ENCODE measurements around the gene THY1. TPM values are rescaled to one million over a fixed set of nuclear protein-coding genes. Genes with fewer than 3 reads are reported as not detected.

THY1 gene
- total RNA-seq, 1 experiment from 2014 or later = 1.1 TPM

DNA sequence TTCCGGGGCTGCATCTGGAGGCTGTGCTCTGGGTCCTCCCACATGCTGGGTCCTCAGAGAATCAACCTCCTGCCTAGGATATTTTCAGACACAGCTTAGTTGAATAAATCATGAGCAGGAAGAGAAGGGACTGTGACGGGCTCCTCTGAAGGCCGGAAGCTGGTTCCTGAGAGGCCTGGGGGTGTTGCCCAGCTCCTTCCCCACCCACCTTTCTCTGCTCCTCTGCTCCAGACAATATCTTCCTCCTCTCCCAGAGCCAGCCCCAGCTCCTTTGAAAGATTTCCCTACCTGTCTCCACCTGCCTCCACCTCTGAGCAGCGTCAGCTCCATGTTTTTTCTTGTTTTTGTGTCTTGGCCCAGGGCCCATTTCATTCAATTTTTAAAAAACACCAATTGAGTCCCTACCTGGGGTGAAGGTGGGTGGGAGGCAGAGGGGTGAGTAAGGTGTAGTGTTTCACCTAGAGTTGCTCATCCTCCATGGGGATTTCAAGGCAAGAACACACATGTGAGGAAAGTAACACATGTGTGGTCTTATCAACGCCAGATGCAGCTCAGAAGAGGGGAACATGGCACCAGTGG, 24.8 kb upstream of the THY1 start:
- CTCF ChIA-PET = no interaction called here
- Histone ChIP-seq H3K4me1 (ENCODE audit: control insufficient read depth in 1 of 2, insufficient read depth in 2 of 2, low read length in 2 of 2) (no peaks in the 10 kb centered on the region), H2AFZ (ENCODE audit: low read depth, low read length, poor library complexity, severe bottlenecking) (no peak overlapping the region), H3K9me3 (ENCODE audit: control insufficient read depth in 1 of 2, insufficient read depth in 1 of 2, low read depth in 1 of 2, low read length in 2 of 2) (no peaks in the 10 kb centered on the region), H3K27me3 (ENCODE audit: insufficient read depth, low read length) (no peaks in the 10 kb centered on the region), H3K79me2 (ENCODE audit: insufficient read depth, low read length) (no peaks in the 10 kb centered on the region), H3K36me3 (ENCODE audit: control insufficient read depth in 1 of 2, insufficient read depth in 2 of 2, low read length in 2 of 2) (no peaks in the 10 kb centered on the region), H3K4me2 (ENCODE audit: low read length) (no peak overlapping the region), H4K20me1 (ENCODE audit: insufficient read depth) (no peaks in the 10 kb centered on the region), H3K9me2 (ENCODE audit: insufficient read depth) (no peaks in the 10 kb centered on the region), H3K27ac (ENCODE audit: low read depth, low read length) (no peak overlapping the region), H3K4me3 (replicated peaks in 1 of 2; ENCODE audit: low read depth in 1 of 2, low read length in 2 of 2) (no peak overlapping the region), H3K9ac (ENCODE audit: low read length) (no peak overlapping the region)
- intact Hi-C loops (cut with micrococcal nuclease) = no loop called here
- no peak for TF ChIP-seq YY1 (IDR thresholded peaks at IDR 0.05; ENCODE audit: extremely low read depth, insufficient replicate concordance, low read depth, low read length)
- ATAC-seq (no peak), DNase-seq (ENCODE audit: low read depth, low spot score) (no peak)
- no TSS peak for BruUV-seq (replicated peaks)
- RAD21 ChIA-PET (ENCODE audit: low non-redundant PET in 1 of 2, low total read pairs in 2 of 2, uncharacterized antibody in 2 of 2, unreplicated experiment in 2 of 2) = no interaction called here
- POLR2A ChIA-PET = no interaction called here

DNA sequence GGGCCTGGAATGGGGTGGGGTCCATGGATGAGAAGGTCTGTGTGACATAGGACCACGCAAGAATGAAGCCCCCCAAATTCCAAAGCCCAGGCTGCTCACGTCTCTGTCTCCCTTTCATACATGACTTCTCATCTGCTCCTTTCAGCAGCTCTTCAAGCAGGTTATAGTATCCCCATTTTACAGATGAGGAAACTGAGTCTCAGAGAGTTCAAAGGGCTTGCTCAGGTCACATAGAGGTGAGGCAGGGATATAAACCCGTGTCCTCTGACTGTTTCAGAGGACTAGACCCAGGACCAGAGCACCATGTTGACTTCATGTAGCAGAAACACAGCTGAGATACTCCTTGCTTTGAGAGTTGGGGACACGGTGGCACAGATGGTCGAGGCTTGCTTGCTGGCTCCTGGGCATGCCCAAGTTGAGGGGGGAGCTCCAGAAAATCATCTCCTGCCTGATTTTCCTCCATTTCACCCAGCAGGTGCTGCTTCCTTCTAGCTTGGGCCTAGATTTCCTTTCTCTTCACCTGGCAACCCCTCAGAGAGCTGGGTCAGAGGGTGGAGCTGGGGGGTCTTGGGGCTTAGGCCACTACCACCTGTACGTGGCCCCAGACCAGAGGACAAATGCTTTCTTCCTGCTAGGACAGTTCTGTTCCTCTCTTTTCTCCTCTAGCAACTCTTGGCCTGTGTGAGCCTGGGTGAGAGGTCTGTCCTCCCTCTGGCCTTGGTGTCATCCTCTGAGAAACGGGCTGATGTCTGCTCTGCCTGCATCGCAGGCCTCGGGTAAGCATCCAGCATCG, 24.1 kb upstream of the THY1 start:
- Histone ChIP-seq H3K27me3 (ENCODE audit: insufficient read depth, low read length) (no peaks in the 10 kb centered on the region), H3K9ac (ENCODE audit: low read length) (no peak overlapping the region), H3K9me3 (ENCODE audit: control insufficient read depth in 1 of 2, insufficient read depth in 1 of 2, low read depth in 1 of 2, low read length in 2 of 2) (no peaks in the 10 kb centered on the region), H3K79me2 (ENCODE audit: insufficient read depth, low read length) (no peaks in the 10 kb centered on the region), H3K9me2 (ENCODE audit: insufficient read depth) (no peaks in the 10 kb centered on the region), H3K27ac (ENCODE audit: low read depth, low read length) (no peak overlapping the region), H3K4me3 (replicated peaks in 1 of 2; ENCODE audit: low read depth in 1 of 2, low read length in 2 of 2) (no peak overlapping the region), H3K4me2 (ENCODE audit: low read length) (no peak overlapping the region), H2AFZ (ENCODE audit: low read depth, low read length, poor library complexity, severe bottlenecking) (no peak overlapping the region), H4K20me1 (ENCODE audit: insufficient read depth) (no peaks in the 10 kb centered on the region), H3K4me1 (ENCODE audit: control insufficient read depth in 1 of 2, insufficient read depth in 2 of 2, low read length in 2 of 2) (no peaks in the 10 kb centered on the region), H3K36me3 (ENCODE audit: control insufficient read depth in 1 of 2, insufficient read depth in 2 of 2, low read length in 2 of 2) (no peaks in the 10 kb centered on the region)
- ChIA-PET POLR2A (no interaction called here), CTCF (no interaction called here), RAD21 (ENCODE audit: low non-redundant PET in 1 of 2, low total read pairs in 2 of 2, uncharacterized antibody in 2 of 2, unreplicated experiment in 2 of 2) (no interaction called here)
- TF ChIP-seq EZH2phosphoT487 (IDR thresholded peaks at IDR 0.05; ENCODE audit: borderline replicate concordance) (no peak), CBX3 (IDR thresholded peaks at IDR 0.05; ENCODE audit: low read depth) (no peak), ELF1 (IDR thresholded peaks at IDR 0.05; ENCODE audit: borderline replicate concordance, low read depth) (no peak), CEBPB (IDR thresholded peaks at IDR 0.05; ENCODE audit: low read depth) (no peak), ZFX (IDR thresholded peaks at IDR 0.05) (no peak), EGR1 (IDR thresholded peaks at IDR 0.05; ENCODE audit: low read depth) (no peak), EZH2 (IDR thresholded peaks at IDR 0.05) (no peak), SIN3A (IDR thresholded peaks at IDR 0.05; ENCODE audit: low read depth) (no peak), YY1 (IDR thresholded peaks at IDR 0.05; ENCODE audit: extremely low read depth, insufficient replicate concordance, low read depth, low read length) (no peak), FOSL1 (IDR thresholded peaks at IDR 0.05; ENCODE audit: low read depth) (no peak), ZNF274 (IDR thresholded peaks at IDR 0.05; ENCODE audit: low read depth, low read length) (no peak), TCF7L2 (IDR thresholded peaks at IDR 0.05; ENCODE audit: borderline replicate concordance, extremely low read depth, insufficient read depth, insufficient read length) (no peak), POLR2AphosphoS5 (IDR thresholded peaks at IDR 0.05; ENCODE audit: low read depth, low read length) (no peak)
- TF ChIP-seq, protein P1, sequence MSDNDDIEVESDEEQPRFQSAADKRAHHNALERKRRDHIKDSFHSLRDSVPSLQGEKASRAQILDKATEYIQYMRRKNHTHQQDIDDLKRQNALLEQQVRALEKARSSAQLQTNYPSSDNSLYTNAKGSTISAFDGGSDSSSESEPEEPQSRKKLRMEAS (IDR thresholded peaks at IDR 0.05) = no peak
- TF ChIP-seq, protein P2, sequence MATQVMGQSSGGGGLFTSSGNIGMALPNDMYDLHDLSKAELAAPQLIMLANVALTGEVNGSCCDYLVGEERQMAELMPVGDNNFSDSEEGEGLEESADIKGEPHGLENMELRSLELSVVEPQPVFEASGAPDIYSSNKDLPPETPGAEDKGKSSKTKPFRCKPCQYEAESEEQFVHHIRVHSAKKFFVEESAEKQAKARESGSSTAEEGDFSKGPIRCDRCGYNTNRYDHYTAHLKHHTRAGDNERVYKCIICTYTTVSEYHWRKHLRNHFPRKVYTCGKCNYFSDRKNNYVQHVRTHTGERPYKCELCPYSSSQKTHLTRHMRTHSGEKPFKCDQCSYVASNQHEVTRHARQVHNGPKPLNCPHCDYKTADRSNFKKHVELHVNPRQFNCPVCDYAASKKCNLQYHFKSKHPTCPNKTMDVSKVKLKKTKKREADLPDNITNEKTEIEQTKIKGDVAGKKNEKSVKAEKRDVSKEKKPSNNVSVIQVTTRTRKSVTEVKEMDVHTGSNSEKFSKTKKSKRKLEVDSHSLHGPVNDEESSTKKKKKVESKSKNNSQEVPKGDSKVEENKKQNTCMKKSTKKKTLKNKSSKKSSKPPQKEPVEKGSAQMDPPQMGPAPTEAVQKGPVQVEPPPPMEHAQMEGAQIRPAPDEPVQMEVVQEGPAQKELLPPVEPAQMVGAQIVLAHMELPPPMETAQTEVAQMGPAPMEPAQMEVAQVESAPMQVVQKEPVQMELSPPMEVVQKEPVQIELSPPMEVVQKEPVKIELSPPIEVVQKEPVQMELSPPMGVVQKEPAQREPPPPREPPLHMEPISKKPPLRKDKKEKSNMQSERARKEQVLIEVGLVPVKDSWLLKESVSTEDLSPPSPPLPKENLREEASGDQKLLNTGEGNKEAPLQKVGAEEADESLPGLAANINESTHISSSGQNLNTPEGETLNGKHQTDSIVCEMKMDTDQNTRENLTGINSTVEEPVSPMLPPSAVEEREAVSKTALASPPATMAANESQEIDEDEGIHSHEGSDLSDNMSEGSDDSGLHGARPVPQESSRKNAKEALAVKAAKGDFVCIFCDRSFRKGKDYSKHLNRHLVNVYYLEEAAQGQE (IDR thresholded peaks at IDR 0.05; ENCODE audit: low read depth) = no peak
- TF ChIP-seq, protein P3, sequence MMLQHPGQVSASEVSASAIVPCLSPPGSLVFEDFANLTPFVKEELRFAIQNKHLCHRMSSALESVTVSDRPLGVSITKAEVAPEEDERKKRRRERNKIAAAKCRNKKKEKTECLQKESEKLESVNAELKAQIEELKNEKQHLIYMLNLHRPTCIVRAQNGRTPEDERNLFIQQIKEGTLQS (IDR thresholded peaks at IDR 0.05) = no peak
- intact Hi-C loops (cut with micrococcal nuclease) = no loop called here
- ATAC-seq (no peak), DNase-seq (ENCODE audit: low read depth, low spot score) (no peak)
- no TSS peak for BruUV-seq (replicated peaks)
